ENCODE data around the gene FAHD1. TPM values are rescaled to one million over a fixed set of nuclear protein-coding genes. Genes with fewer than 3 reads are reported as not detected.

FAHD1 gene
- total RNA-seq, 4 donors from 2014 or later, result 28.2 to 57.1 (median 49.1) TPM

GRCh38 chr16:1820946-1821290 is 6.1 kb upstream of the FAHD1 start:
- H3K36me3 ChIP-seq, result peaks cover 0 to 57% of the 10 kb centered on the region in 2 donors
- H3K27me3 ChIP-seq, result no peaks in the 10 kb centered on the region
- ATAC-seq (no peak), DNase-seq (no peak)
- H3K4me3 ChIP-seq, result no peak overlapping the region
- peaks cover 26 to 29% of the 10 kb centered on the region in 2 donors for H3K4me1 ChIP-seq
- H3K9me3 ChIP-seq, result no peaks in the 10 kb centered on the region
- TF ChIP-seq CTCF (IDR thresholded peaks at IDR 0.05 in 4 of 5, conservative IDR thresholded peaks at IDR 0.05 in 1 of 5) (no peak), POLR2A (IDR thresholded peaks at IDR 0.05) (no peak)
- in situ Hi-C loops (cut with MboI; ENCODE audit: low sequenced_read_pairs in 4 of 4) (no loop called here), intact Hi-C loops (cut with DNase I; ENCODE audit: low total_unique reads) (no loop called here)
- H3K27ac ChIP-seq, result no peak overlapping the region

GRCh38 chr16:1821861-1822611 is 5.0 kb upstream of the FAHD1 start:
- in situ Hi-C loops (cut with MboI; ENCODE audit: low sequenced_read_pairs in 4 of 4) (no loop called here), intact Hi-C loops (cut with DNase I; ENCODE audit: low total_unique reads) (no loop called here)
- H3K27ac ChIP-seq, result no peak overlapping the region
- peaks cover 0 to 47% of the 10 kb centered on the region in 2 donors for H3K36me3 ChIP-seq
- TF ChIP-seq CTCF (IDR thresholded peaks at IDR 0.05 in 4 of 5, conservative IDR thresholded peaks at IDR 0.05 in 1 of 5), result no peak
- no peak for TF ChIP-seq POLR2A (IDR thresholded peaks at IDR 0.05)
- H3K27me3 ChIP-seq, result no peaks in the 10 kb centered on the region
- ATAC-seq (no peak), DNase-seq (no peak)
- no peak overlapping the region for H3K4me3 ChIP-seq
- peaks cover 26 to 30% of the 10 kb centered on the region in 2 donors for H3K4me1 ChIP-seq
- no peaks in the 10 kb centered on the region for H3K9me3 ChIP-seq

DNA sequence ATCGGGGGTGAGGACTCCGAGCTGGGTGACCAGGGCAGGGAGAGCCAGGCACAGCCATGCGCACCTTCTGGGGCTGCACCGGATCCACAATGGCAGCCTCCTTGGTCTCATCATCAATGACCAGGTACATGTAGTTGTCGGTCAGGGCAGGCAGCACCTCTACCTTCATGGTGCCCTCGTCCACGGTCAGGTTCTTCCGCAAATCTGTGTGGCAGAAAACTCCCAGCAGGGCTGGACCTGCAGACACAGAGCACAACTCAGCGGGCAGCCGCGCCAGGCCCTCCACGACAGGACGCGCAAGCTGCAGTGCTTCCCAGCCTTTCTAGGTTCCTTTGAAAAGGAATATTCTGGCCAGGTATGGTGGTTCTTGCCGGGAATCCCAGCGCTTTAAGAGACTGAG is 4.2 kb upstream of the FAHD1 start:
- H3K27me3 ChIP-seq, result no peaks in the 10 kb centered on the region

GRCh38 chr16:1823821-1824220 is 3.2 kb upstream of the FAHD1 start:
- Histone ChIP-seq H3K9me3 (no peaks in the 10 kb centered on the region), H3K27ac (no peak overlapping the region), H3K36me3 (peaks cover 0 to 35% of the 10 kb centered on the region in 2 donors), H3K27me3 (no peaks in the 10 kb centered on the region), H3K4me1 (peaks cover 39 to 42% of the 10 kb centered on the region in 2 donors), H3K4me3 (no peak overlapping the region)
- no peak for TF ChIP-seq CTCF (IDR thresholded peaks at IDR 0.05 in 4 of 5, conservative IDR thresholded peaks at IDR 0.05 in 1 of 5)
- TF ChIP-seq POLR2A (IDR thresholded peaks at IDR 0.05), result no peak
- no peak for ATAC-seq
- intact Hi-C loops (cut with DNase I; ENCODE audit: low total_unique reads), result no loop called here
- in situ Hi-C loops (cut with MboI; ENCODE audit: low sequenced_read_pairs in 4 of 4), result no loop called here
- DNase-seq, result no peak

More for the DNA sequence above, 4.2 kb upstream of the FAHD1 start:
- H3K27ac ChIP-seq, result no peak overlapping the region
- no peak for TF ChIP-seq CTCF (IDR thresholded peaks at IDR 0.05 in 4 of 5, conservative IDR thresholded peaks at IDR 0.05 in 1 of 5)
- TF ChIP-seq POLR2A (IDR thresholded peaks at IDR 0.05), result no peak
- DNase-seq, result no peak
- peaks cover 28 to 35% of the 10 kb centered on the region in 2 donors for H3K4me1 ChIP-seq
- in situ Hi-C loops (cut with MboI; ENCODE audit: low sequenced_read_pairs in 4 of 4) (no loop called here), intact Hi-C loops (cut with DNase I; ENCODE audit: low total_unique reads) (no loop called here)
- peaks cover 0 to 44% of the 10 kb centered on the region in 2 donors for H3K36me3 ChIP-seq
- ATAC-seq, result no peak
- no peak overlapping the region for H3K4me3 ChIP-seq
- no peaks in the 10 kb centered on the region for H3K9me3 ChIP-seq
